Epithelial cell of esophagus (primary cell): Measurements from ENCODE around the gene ANTKMT.

Experiments used
- DNase-seq: peaks from one replicate; pipeline ENCODE4 v3.0.0; 2010; ENCODE audit warnings: low read depth
- H3K4me3 ChIP-seq: 2 replicates; pipeline ENCODE4 v1.5.1; 2011; ENCODE audit warnings: mild to moderate bottlenecking, low read length, control low read depth
- CTCF ChIP-seq: IDR thresholded peaks from 2 replicates; pipeline ENCODE4 v1.5.1; 2011; ENCODE audit warnings: low read depth, mild to moderate bottlenecking, low read length, control low read depth, inconsistent platforms; ENCODE audit not compliant: insufficient read depth; ENCODE audit errors: missing control alignments

Gene ANTKMT

GRCh38 chr16:732332-732731 is 11.4 kb downstream of the ANTKMT start:
- no peak for DNase-seq
- H3K4me3 ChIP-seq, result no peak overlapping the region
- TF ChIP-seq CTCF, result no peak

DNA sequence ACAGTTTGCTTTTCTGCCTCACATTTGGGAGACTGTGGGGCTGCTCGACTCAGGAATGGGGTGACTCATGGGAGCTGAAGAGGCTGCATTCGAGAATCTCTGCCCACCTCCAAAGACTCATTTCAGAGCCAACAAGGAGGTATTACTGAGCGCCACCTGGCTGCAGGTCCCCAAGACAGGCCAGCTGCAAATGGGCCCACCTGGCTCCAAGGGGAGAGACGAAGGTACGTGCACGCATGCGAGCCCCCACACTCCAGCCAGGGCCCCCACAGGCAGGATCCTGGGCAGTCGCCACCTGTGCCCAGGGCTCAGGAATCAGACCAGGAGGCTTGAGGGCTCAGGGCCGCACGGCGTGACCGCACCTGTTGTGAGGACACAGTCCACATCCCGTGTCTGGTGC is 12.0 kb downstream of the ANTKMT start:
- no peak for TF ChIP-seq CTCF
- H3K4me3 ChIP-seq, result no peak overlapping the region
- no peak for DNase-seq

DNA sequence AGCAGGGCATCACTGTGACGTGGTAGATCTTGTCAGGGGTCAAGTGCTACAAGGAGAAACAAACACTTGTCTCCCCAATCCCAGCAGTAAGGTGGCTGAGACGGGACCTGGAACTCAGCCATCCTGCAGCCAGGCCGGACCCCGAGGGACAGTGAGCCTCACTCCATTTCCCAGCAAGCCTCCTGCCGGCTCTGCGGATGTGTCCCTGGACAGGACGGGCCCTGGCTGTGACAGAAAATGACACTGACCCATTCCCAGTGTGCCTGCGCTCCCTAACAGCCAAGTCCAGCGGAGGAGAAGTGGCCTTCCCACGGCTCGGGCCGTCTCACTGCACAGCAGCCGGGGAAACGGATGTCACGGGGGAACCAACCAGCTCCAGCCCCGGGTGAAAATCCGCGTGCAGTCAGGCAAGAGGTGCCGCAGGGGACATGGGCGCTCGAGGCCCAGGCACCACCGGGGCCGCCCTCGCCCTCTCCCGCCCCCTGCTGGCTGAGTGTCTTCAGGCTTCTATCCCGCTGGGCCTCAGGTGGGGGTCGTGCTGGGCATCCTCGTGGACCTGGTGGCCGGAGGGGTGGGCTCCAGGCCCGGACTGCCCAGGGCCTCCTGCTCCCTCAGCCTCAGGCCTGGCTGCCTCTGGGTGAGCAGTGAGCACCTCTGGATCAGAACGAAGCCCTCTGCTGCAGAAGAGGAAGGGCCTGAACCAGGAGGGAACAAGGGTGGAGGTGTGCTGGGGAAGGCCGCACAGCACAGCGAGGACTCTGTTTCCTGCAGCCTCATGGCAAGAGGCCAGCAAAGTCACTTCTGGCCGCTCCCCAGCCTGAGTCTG is 12.6 kb downstream of the ANTKMT start:
- no peak for DNase-seq
- no peak overlapping the region for H3K4me3 ChIP-seq
- peak; percentile 39 for TF ChIP-seq CTCF

DNA sequence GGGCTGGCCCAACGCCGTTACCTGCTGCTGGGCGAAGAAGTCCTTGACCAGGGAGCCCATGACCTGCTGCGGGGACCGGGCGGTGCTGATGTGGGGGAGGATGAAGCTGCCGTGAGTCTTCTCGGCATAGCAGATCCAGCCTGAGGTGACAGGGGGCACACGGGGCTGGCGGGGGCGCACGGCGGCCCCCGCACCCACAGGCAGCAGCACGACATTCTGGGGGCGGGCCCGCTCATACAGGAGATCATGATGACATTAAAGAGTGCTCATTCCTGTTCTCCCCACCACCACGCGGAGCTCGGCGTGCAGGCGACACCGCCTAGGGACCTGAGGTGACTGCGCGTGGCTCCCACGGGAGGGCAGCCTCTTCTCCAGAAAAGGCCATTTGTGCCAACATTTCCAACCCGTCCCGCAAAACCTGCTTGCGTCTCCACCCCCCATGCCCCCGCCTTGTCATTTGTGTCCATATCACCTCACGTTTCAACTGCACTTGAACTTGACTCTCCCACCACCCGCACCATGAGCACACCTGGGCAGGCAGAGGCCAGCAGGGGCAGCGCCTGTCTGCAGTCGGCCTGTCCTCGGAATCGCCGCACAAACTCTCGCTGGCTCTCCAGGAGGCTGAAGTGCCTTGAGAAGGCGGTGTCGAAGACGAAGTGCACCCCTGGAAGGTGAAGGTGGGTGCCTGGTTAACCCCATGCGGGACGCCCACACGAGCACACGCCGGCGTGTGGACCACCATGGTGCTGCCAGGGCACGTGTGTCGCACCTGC is 13.4 kb downstream of the ANTKMT start:
- no peak for DNase-seq
- TF ChIP-seq CTCF, result no peak
- no peak overlapping the region for H3K4me3 ChIP-seq

GRCh38 chr16:734981-735881 is 14.3 kb downstream of the ANTKMT start:
- no peak for DNase-seq
- TF ChIP-seq CTCF, result no peak
- H3K4me3 ChIP-seq, result no peak overlapping the region

GRCh38 chr16:735982-736453 is 15.1 kb downstream of the ANTKMT start:
- no peak overlapping the region for H3K4me3 ChIP-seq
- no peak for TF ChIP-seq CTCF
- no peak for DNase-seq
